Measurements from ENCODE around the gene TXNDC12.

Gene TXNDC12

GRCh38 chr1:52072291-52072690 is 17.3 kb upstream of the TXNDC12 start:
- H3K4me3 ChIP-seq (replicated peaks in 1 of 2; ENCODE audit: low read depth in 2 of 2, low read length in 2 of 2): no peak overlapping the region
- no peak for TF ChIP-seq CTCF (IDR thresholded peaks at IDR 0.05; ENCODE audit: low read depth, low read length)
- DNase-seq (ENCODE audit: low read depth in 2 of 2): no peak

DNA sequence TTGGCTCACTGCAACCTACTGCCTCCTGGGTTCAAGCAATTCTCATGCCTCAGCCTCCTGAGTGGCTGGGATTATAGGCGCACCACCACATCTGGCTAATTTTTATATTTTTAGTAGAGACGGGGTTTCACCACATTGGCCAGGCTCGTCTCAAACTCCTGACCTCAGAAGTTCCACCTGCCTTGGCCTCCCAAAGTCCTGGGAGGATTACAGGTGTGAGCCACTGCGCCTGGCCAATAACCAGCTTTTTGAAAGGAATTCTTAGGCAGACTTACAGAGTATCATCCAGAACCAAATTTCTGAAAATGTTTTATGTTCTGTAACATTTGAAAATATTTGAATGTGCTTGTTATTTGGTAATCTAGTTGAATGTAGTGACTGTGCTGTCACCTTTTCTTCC is 15.7 kb upstream of the TXNDC12 start:
- no peak for DNase-seq (ENCODE audit: low read depth in 2 of 2)
- no peak overlapping the region for H3K4me3 ChIP-seq (replicated peaks in 1 of 2; ENCODE audit: low read depth in 2 of 2, low read length in 2 of 2)
- TF ChIP-seq CTCF (IDR thresholded peaks at IDR 0.05; ENCODE audit: low read depth, low read length): no peak

GRCh38 chr1:52063192-52063591 is 8.2 kb upstream of the TXNDC12 start:
- no peak overlapping the region for H3K4me3 ChIP-seq (replicated peaks in 1 of 2; ENCODE audit: low read depth in 2 of 2, low read length in 2 of 2)
- no peak for TF ChIP-seq CTCF (IDR thresholded peaks at IDR 0.05; ENCODE audit: low read depth, low read length)
- DNase-seq (ENCODE audit: low read depth in 2 of 2): no peak

DNA sequence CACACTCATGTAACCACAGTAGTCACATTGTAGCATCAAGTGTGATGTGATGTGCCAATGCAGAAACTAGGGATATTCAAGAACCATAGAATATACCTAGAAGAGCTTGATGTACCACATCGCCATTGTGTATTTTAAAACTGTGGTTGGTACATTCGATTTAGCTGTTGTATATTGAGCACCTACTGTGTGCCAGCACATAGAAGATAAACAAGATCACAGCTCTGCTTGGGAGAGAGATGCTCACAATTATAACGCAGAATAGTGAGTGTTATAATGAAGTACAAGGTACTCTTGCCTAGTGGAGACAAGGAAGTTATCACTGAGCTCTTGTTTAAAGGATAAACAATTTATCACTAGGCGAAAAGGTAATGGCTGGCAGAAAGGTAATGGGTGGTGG is 5.8 kb upstream of the TXNDC12 start:
- H3K4me3 ChIP-seq (replicated peaks in 1 of 2; ENCODE audit: low read depth in 2 of 2, low read length in 2 of 2): no peak overlapping the region
- TF ChIP-seq CTCF (IDR thresholded peaks at IDR 0.05; ENCODE audit: low read depth, low read length): no peak
- DNase-seq (ENCODE audit: low read depth in 2 of 2): no peak

- TF ChIP-seq CTCF (IDR thresholded peaks at IDR 0.05; ENCODE audit: low read depth, low read length): no peak
- no peak overlapping the region for H3K4me3 ChIP-seq (replicated peaks in 1 of 2; ENCODE audit: low read depth in 2 of 2, low read length in 2 of 2)
- no peak for DNase-seq (ENCODE audit: low read depth in 2 of 2)
These were observed 4.9 kb upstream of the TXNDC12 start for GRCh38 chr1:52059888-52060287.

DNA sequence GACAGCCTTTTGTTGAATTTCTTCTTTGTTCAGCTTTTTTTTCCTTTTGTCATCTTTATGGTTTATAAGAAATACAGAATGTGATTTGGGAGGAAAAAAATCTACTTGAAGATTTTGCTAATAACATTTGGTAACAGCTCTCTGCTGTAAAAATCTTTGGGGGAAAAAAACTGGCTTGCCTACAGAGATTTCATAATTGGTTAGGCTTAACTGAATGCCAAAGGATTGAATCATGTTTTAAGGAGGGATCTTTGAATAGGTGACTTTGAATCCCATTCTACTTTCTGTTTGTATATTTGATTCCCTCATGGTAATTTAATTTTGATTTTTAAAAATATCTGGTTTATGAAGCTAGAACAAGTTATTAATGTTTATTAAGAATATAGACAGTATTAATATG is 4.3 kb upstream of the TXNDC12 start:
- peak; percentile 62 to 69 for DNase-seq (ENCODE audit: low read depth in 2 of 2)
- no peak overlapping the region for H3K4me3 ChIP-seq (replicated peaks in 1 of 2; ENCODE audit: low read depth in 2 of 2, low read length in 2 of 2)
- TF ChIP-seq CTCF (IDR thresholded peaks at IDR 0.05; ENCODE audit: low read depth, low read length): no peak

GRCh38 chr1:52057876-52058415 is 3.0 kb upstream of the TXNDC12 start:
- DNase-seq (ENCODE audit: low read depth in 2 of 2): peak in 1 of 2 donors; percentile 22
- no peak overlapping the region for H3K4me3 ChIP-seq (replicated peaks in 1 of 2; ENCODE audit: low read depth in 2 of 2, low read length in 2 of 2)
- TF ChIP-seq CTCF (IDR thresholded peaks at IDR 0.05; ENCODE audit: low read depth, low read length): no peak

Measured in cardiac fibroblast (primary cell).